ENCODE measurements around the gene EFCC1. TPM values are rescaled to one million over a fixed set of nuclear protein-coding genes. Genes with fewer than 3 reads are reported as not detected.

The EFCC1 gene
- total and polyA plus RNA-seq, 7 donors: 0.46 to 15.0 (median 4.6) TPM

DNA sequence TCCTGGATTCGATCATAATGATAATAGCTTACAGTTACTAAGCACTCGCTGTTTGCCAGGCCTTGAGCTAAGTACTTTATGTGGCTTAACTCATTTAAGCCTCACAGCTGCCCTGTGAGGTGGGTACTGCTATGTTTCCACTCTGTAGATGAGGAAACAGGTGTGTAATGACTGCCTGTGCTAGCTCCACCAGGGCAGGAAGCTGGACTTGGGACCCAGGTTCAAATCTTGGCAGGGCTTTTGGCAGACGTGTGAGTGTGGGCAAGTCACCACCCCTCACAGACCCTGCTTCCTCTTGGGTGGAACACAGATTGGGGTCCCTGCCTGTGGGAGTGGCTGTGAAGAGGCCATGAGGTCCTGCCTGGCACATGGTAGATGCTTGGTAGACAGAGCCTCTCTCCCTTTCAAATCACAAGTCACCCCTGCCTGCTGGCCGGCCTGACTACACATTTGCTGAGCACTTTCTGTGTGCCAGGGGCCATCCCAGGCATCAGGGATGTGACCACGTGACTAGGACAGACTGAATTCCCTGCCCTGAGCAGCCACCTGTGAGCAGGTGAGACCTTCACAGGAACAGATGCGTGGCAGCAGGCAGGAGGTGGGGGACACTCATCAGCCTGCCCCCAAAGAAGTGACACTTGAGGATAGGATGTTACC is 3.7 kb downstream of the EFCC1 start:
- Histone ChIP-seq H3K27ac (peak overlapping the region; percentile 14 to 57 (median 52)), H3K27me3 (peaks cover 8 to 62% (median 48%) of the 10 kb centered on the region in 3 donors), H3K4me3 (no peak overlapping the region), H3K9me3 (no peaks in the 10 kb centered on the region), H3K4me1 (peaks cover 0 to 37% (median 30%) of the 10 kb centered on the region in 4 donors), H3K36me3 (no peaks in the 10 kb centered on the region)
- WGBS, 2 donors: 40 to 67% methylated on average over 6 of the region's 6 CpGs
- TF ChIP-seq POLR2A (IDR thresholded peaks at IDR 0.05) (no peak), POLR2AphosphoS5 (IDR thresholded peaks at IDR 0.05) (no peak), EP300 (IDR thresholded peaks at IDR 0.05) (no peak)
- DNase-seq: no peak
- intact Hi-C loops (cut with DNase I): no loop called here

DNA sequence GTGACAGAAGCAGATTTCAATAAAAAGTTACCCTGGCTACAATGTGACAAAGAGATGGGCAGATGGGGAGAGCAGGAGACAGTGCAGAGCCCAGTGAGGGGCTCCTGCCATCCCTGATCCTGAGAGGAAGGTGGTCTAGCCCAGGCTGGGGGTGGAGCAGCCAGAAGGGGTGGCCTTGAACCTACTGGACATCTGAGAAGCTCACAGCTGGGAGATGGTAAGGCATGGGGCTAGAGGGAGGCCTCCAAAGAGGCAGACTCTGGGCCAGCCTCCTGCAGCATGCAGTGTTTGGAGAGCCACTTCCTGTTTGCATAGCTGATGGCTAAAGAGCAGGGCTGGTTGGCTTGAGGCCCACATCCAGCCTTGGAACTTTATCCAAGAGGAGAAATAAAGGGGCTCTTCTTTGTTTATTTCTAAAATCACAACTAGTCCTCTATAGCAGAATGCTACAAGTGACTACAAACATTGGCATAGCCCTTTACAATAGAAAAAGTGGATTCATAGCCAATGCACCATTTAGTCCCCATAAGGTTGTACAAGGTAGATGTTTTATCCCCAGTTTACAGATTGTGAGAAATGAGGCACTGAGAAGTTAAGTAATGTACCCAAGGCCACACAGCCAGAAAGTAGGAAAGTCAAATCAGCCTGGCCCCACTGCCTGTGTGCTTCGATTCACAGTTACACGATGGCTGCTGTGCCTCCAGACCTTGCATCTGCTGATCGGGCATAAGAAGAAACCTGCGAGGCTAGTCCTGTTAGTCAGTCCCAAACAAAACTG is 4.6 kb downstream of the EFCC1 start:
- peaks cover 8 to 56% (median 40%) of the 10 kb centered on the region in 3 donors for H3K27me3 ChIP-seq
- no peak for DNase-seq
- peaks cover 0 to 37% (median 29%) of the 10 kb centered on the region in 4 donors for H3K4me1 ChIP-seq
- no peak for TF ChIP-seq EP300 (IDR thresholded peaks at IDR 0.05)
- no peak for TF ChIP-seq POLR2A (IDR thresholded peaks at IDR 0.05)
- no peak for TF ChIP-seq POLR2AphosphoS5 (IDR thresholded peaks at IDR 0.05)
- TF ChIP-seq, protein P1, sequence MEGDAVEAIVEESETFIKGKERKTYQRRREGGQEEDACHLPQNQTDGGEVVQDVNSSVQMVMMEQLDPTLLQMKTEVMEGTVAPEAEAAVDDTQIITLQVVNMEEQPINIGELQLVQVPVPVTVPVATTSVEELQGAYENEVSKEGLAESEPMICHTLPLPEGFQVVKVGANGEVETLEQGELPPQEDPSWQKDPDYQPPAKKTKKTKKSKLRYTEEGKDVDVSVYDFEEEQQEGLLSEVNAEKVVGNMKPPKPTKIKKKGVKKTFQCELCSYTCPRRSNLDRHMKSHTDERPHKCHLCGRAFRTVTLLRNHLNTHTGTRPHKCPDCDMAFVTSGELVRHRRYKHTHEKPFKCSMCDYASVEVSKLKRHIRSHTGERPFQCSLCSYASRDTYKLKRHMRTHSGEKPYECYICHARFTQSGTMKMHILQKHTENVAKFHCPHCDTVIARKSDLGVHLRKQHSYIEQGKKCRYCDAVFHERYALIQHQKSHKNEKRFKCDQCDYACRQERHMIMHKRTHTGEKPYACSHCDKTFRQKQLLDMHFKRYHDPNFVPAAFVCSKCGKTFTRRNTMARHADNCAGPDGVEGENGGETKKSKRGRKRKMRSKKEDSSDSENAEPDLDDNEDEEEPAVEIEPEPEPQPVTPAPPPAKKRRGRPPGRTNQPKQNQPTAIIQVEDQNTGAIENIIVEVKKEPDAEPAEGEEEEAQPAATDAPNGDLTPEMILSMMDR (IDR thresholded peaks at IDR 0.05): no peak
- H3K9me3 ChIP-seq: no peaks in the 10 kb centered on the region
- peak overlapping the region; percentile 14 to 57 (median 52) for H3K27ac ChIP-seq
- no peak overlapping the region for H3K4me3 ChIP-seq
- intact Hi-C loops (cut with DNase I): no loop called here
- no peaks in the 10 kb centered on the region for H3K36me3 ChIP-seq
- WGBS, 2 donors: 88 to 91% methylated on average over 4 of the region's 4 CpGs

DNA sequence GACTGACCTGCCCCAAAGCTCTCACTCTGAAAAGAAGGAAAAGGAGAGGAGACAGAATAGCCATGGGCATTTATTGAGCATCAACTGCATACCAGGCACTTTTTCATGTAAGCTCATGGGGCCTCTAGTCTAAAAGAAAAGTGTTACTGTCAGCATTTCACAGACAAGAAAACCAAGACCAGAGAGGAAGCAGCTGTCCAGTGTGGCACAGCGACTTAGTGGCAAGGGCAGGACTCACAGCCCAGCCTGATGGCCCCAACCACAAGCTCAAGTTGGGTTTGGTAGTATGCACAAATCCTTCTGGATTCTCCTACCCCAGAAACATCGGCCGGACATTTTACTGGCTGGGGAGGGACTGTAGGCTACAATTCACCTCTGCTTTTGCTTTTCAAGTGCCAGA is 5.8 kb downstream of the EFCC1 start:
- intact Hi-C loops (cut with DNase I): no loop called here
- Histone ChIP-seq H3K4me1 (peaks cover 0 to 25% (median 18%) of the 10 kb centered on the region in 4 donors), H3K27me3 (peaks cover 0 to 44% (median 29%) of the 10 kb centered on the region in 3 donors), H3K4me3 (no peak overlapping the region), H3K27ac (peak overlapping the region in 3 of 4 donors; percentile 34 to 47 (median 43)), H3K9me3 (no peaks in the 10 kb centered on the region), H3K36me3 (no peaks in the 10 kb centered on the region)
- WGBS, 2 donors: 86 to 89% methylated on average over 3 of the region's 3 CpGs
- TF ChIP-seq, protein P1 (IDR thresholded peaks at IDR 0.05): no peak
- TF ChIP-seq POLR2AphosphoS5 (IDR thresholded peaks at IDR 0.05): no peak
- no peak for TF ChIP-seq POLR2A (IDR thresholded peaks at IDR 0.05)
- TF ChIP-seq EP300 (IDR thresholded peaks at IDR 0.05): no peak
- no peak for DNase-seq

DNA sequence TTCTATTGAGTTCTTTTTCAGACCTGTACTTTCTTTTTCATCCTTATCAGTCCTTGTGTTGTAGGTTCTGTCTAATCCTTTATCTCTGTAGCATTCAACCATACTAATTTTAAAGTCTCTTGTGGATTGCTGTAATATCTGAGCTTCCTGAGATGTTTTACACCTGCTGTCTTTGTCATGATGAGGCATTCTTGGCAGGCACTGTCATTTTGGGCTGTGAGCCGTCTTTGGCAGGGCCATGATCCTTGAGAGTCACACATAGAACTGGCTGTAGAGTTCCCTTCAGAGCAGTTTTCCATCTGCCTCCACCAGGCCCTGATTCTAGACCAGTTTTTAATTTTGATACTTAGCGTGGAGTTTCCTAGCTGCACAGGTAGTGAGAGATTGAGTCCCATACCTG is 6.7 kb downstream of the EFCC1 start:
- H3K9me3 ChIP-seq: no peaks in the 10 kb centered on the region
- H3K4me1 ChIP-seq: peaks cover 0 to 17% (median 12%) of the 10 kb centered on the region in 4 donors
- 85 to 89% methylated on average over 2 of the region's 2 CpGs for WGBS, 2 donors
- peak overlapping the region in 3 of 4 donors; percentile 34 to 47 (median 43) for H3K27ac ChIP-seq
- no peaks in the 10 kb centered on the region for H3K36me3 ChIP-seq
- no peak overlapping the region for H3K4me3 ChIP-seq
- TF ChIP-seq, protein P1 (IDR thresholded peaks at IDR 0.05): no peak
- TF ChIP-seq POLR2AphosphoS5 (IDR thresholded peaks at IDR 0.05): peak in 1 of 4 donors; percentile 34
- H3K27me3 ChIP-seq: peaks cover 0 to 35% (median 19%) of the 10 kb centered on the region in 3 donors
- intact Hi-C loops (cut with DNase I): no loop called here
- DNase-seq: peak; percentile 82

DNA sequence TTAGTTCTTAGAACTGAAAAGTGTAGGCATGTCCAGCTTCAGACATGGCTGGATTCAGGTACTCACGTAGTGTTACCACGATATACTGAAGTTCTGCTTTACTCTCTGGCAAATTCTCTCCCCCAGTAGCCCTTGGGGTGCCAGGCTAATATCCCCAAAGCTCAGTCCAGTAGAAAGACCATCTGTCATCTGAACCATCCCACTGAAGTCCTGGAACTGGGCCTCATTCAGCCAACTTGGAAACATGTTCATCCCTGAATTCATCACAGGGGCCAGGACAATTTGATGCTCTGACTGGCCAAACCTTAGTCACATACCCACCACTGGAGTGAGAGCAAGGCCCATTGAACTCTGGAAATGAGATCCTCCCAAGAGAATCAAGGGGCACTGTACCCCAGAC is 8.2 kb downstream of the EFCC1 start:
- TF ChIP-seq EP300 (IDR thresholded peaks at IDR 0.05) (no peak), POLR2AphosphoS5 (IDR thresholded peaks at IDR 0.05) (no peak), POLR2A (IDR thresholded peaks at IDR 0.05) (no peak)
- TF ChIP-seq, protein P1 (IDR thresholded peaks at IDR 0.05): no peak
- H3K4me3 ChIP-seq: no peak overlapping the region
- no peak for DNase-seq
- no peaks in the 10 kb centered on the region for H3K36me3 ChIP-seq
- WGBS, 2 donors: 91 to 97% methylated on average over 2 of the region's 2 CpGs
- peaks cover 0 to 20% (median 6%) of the 10 kb centered on the region in 3 donors for H3K27me3 ChIP-seq
- no peak overlapping the region for H3K27ac ChIP-seq
- H3K9me3 ChIP-seq: no peaks in the 10 kb centered on the region
- H3K4me1 ChIP-seq: peaks cover 0 to 20% (median 3%) of the 10 kb centered on the region in 4 donors
- intact Hi-C loops (cut with DNase I): no loop called here

Measured in sigmoid colon (tissue), 7 donors.